Erythroblast (primary cell): ENCODE measurements around the gene CACNG7.

Experiments used
- GATA1 ChIP-seq: IDR thresholded peaks from 2 replicates; pipeline ENCODE4 v1.6.1; 2011; ENCODE audit warnings: low read depth, mild to moderate bottlenecking, control low read depth, low read length, moderate library complexity
- POLR2A ChIP-seq: IDR thresholded peaks from 2 replicates; pipeline ENCODE4 v1.6.1; 2011; ENCODE audit warnings: mild to moderate bottlenecking, low read length

- TF ChIP-seq POLR2A (no peak), GATA1 (no peak)
Observed at GRCh38 chr19:53977991-53978731, 69.1 kb downstream of the CACNG7 start.
